A549 (cell line): ENCODE results near the gene TP53BP2.

ENCODE experiments used
- CTCF ChIP-seq: fragments of >200 bp; sonication (Bioruptor Twin); formaldehyde crosslinking; IDR thresholded peaks from 3 replicates; pipeline ENCODE4 v1.5.1; 2016
- NR3C1 ChIP-seq: fragments of >200 bp; sonication (Bioruptor Twin); formaldehyde crosslinking; IDR thresholded peaks from 3 replicates; pipeline ENCODE4 v1.6.1; 2017
- POLR2A ChIP-seq: IDR thresholded peaks from 2 replicates; pipeline ENCODE4 v1.6.1; 2012; ENCODE audit warnings: mild to moderate bottlenecking, low read length
- POLR2AphosphoS2 ChIP-seq: conservative IDR thresholded peaks from 2 replicates; pipeline ENCODE4 v1.6.1; 2012; ENCODE audit warnings: low read length, improper control_type of control experiment, inconsistent platforms
- REST ChIP-seq: fragments of 200-600 bp; sonication (generic); IDR thresholded peaks from 2 replicates; pipeline ENCODE4 v1.6.1; 2016; ENCODE audit warnings: antibody characterized with exemption, mild to moderate bottlenecking, moderate library complexity

GRCh38 chr1:223776826-223777454 is 68.8 kb downstream of the TP53BP2 start:
- TF ChIP-seq POLR2A (no peak), REST (no peak), CTCF (no peak), POLR2AphosphoS2 (no peak), NR3C1 (no peak)
